Measurements from ENCODE around the gene ATR.
"Not testable (repeated sequence)": the region's sequence is repeated elsewhere in the genome, so short reads cannot be mapped to it uniquely, and the experiment has no call there.

Gene ATR

GRCh38 chr3:142595951-142596725 lies 17.6 kb upstream of the ATR start, which contains the start of gene PLS1:
TSS of gene PLS1 (plus strand) at chr3:142596393. CDS start at chr3:142664238, 67,845 bp downstream.
- peak within 1 kb of the TSS; percentile 67 for H3K27ac ChIP-seq (ENCODE audit: low read depth, low read length)
- peaks cover 9 to 15% of the 10 kb centered on the region in 2 donors for H3K4me1 ChIP-seq (ENCODE audit: control insufficient read depth in 1 of 2, insufficient read depth in 2 of 2, low read length in 2 of 2)
- no peaks in the 10 kb centered on the region for H3K27me3 ChIP-seq (ENCODE audit: control insufficient read depth in 1 of 2, insufficient read depth in 2 of 2, low read length in 2 of 2)
- no peaks in the 10 kb centered on the region for H3K9me3 ChIP-seq (ENCODE audit: control insufficient read depth in 1 of 2, low read length in 2 of 2)
- H3K9ac ChIP-seq (ENCODE audit: low read depth in 1 of 2, low read length in 2 of 2): peak within 1 kb of the TSS; percentile 68 to 86
- peak within 1 kb of the TSS; percentile 82 to 93 for H3K4me3 ChIP-seq (ENCODE audit: low read depth in 1 of 2, low read length in 2 of 2)
- H3K36me3 ChIP-seq (ENCODE audit: control insufficient read depth in 1 of 2, insufficient read depth in 2 of 2, low read length in 2 of 2): no peaks in the 10 kb centered on the region

GRCh38 chr3:142595581-142595950 lies 17.0 kb upstream of the ATR start:
- Histone ChIP-seq H3K27ac (ENCODE audit: low read depth, low read length) (peak overlapping the region; percentile 67), H3K4me1 (ENCODE audit: control insufficient read depth in 1 of 2, insufficient read depth in 2 of 2, low read length in 2 of 2) (peaks cover 9 to 14% of the 10 kb centered on the region in 2 donors), H3K27me3 (ENCODE audit: control insufficient read depth in 1 of 2, insufficient read depth in 2 of 2, low read length in 2 of 2) (no peaks in the 10 kb centered on the region), H3K36me3 (ENCODE audit: control insufficient read depth in 1 of 2, insufficient read depth in 2 of 2, low read length in 2 of 2) (no peaks in the 10 kb centered on the region), H3K9ac (ENCODE audit: low read depth in 1 of 2, low read length in 2 of 2) (peak overlapping the region; percentile 68 to 86), H3K9me3 (ENCODE audit: control insufficient read depth in 1 of 2, low read length in 2 of 2) (no peaks in the 10 kb centered on the region), H3K4me3 (ENCODE audit: low read depth in 1 of 2, low read length in 2 of 2) (peak overlapping the region; percentile 82 to 93)

GRCh38 chr3:142595141-142595540 lies 16.6 kb upstream of the ATR start:
- no peak overlapping the region for H3K27ac ChIP-seq (ENCODE audit: low read depth, low read length)
- no peaks in the 10 kb centered on the region for H3K9me3 ChIP-seq (ENCODE audit: control insufficient read depth in 1 of 2, low read length in 2 of 2)
- H3K4me1 ChIP-seq (ENCODE audit: control insufficient read depth in 1 of 2, insufficient read depth in 2 of 2, low read length in 2 of 2): peaks cover 4 to 10% of the 10 kb centered on the region in 2 donors
- H3K36me3 ChIP-seq (ENCODE audit: control insufficient read depth in 1 of 2, insufficient read depth in 2 of 2, low read length in 2 of 2): no peaks in the 10 kb centered on the region
- H3K27me3 ChIP-seq (ENCODE audit: control insufficient read depth in 1 of 2, insufficient read depth in 2 of 2, low read length in 2 of 2): no peaks in the 10 kb centered on the region
- H3K4me3 ChIP-seq (ENCODE audit: low read depth in 1 of 2, low read length in 2 of 2): peak overlapping the region in 1 of 2 donors; percentile 93
- H3K9ac ChIP-seq (ENCODE audit: low read depth in 1 of 2, low read length in 2 of 2): peak overlapping the region in 1 of 2 donors; percentile 86

- not testable (repeated sequence) for H3K9ac ChIP-seq (ENCODE audit: low read depth in 1 of 2, low read length in 2 of 2); H3K27ac ChIP-seq (ENCODE audit: low read depth, low read length); H3K4me1 ChIP-seq (ENCODE audit: control insufficient read depth in 1 of 2, insufficient read depth in 2 of 2, low read length in 2 of 2); H3K27me3 ChIP-seq (ENCODE audit: control insufficient read depth in 1 of 2, insufficient read depth in 2 of 2, low read length in 2 of 2); H3K4me3 ChIP-seq (ENCODE audit: low read depth in 1 of 2, low read length in 2 of 2); H3K9me3 ChIP-seq (ENCODE audit: control insufficient read depth in 1 of 2, low read length in 2 of 2); H3K36me3 ChIP-seq (ENCODE audit: control insufficient read depth in 1 of 2, insufficient read depth in 2 of 2, low read length in 2 of 2)
Observed at GRCh38 chr3:142592268-142592667, 13.7 kb upstream of the ATR start.

- no peak overlapping the region for H3K4me3 ChIP-seq (ENCODE audit: low read depth in 1 of 2, low read length in 2 of 2)
- H3K4me1 ChIP-seq (ENCODE audit: control insufficient read depth in 1 of 2, insufficient read depth in 2 of 2, low read length in 2 of 2): no peaks in the 10 kb centered on the region
- no peak overlapping the region for H3K9ac ChIP-seq (ENCODE audit: low read depth in 1 of 2, low read length in 2 of 2)
- H3K36me3 ChIP-seq (ENCODE audit: control insufficient read depth in 1 of 2, insufficient read depth in 2 of 2, low read length in 2 of 2): no peaks in the 10 kb centered on the region
- no peaks in the 10 kb centered on the region for H3K27me3 ChIP-seq (ENCODE audit: control insufficient read depth in 1 of 2, insufficient read depth in 2 of 2, low read length in 2 of 2)
- no peak overlapping the region for H3K27ac ChIP-seq (ENCODE audit: low read depth, low read length)
- H3K9me3 ChIP-seq (ENCODE audit: control insufficient read depth in 1 of 2, low read length in 2 of 2): no peaks in the 10 kb centered on the region
Observed at GRCh38 chr3:142588703-142589102, 10.2 kb upstream of the ATR start.

GRCh38 chr3:142586803-142587406 lies 8.4 kb upstream of the ATR start:
- no peak overlapping the region for H3K27ac ChIP-seq (ENCODE audit: low read depth, low read length)
- H3K4me3 ChIP-seq (ENCODE audit: low read depth in 1 of 2, low read length in 2 of 2): no peak overlapping the region
- H3K27me3 ChIP-seq (ENCODE audit: control insufficient read depth in 1 of 2, insufficient read depth in 2 of 2, low read length in 2 of 2): no peaks in the 10 kb centered on the region

GRCh38 chr3:142581070-142581469 lies 2.5 kb upstream of the ATR start:
- not testable (repeated sequence) for H3K9ac ChIP-seq (ENCODE audit: low read depth in 1 of 2, low read length in 2 of 2); H3K4me3 ChIP-seq (ENCODE audit: low read depth in 1 of 2, low read length in 2 of 2); H3K27ac ChIP-seq (ENCODE audit: low read depth, low read length); H3K27me3 ChIP-seq (ENCODE audit: control insufficient read depth in 1 of 2, insufficient read depth in 2 of 2, low read length in 2 of 2); H3K9me3 ChIP-seq (ENCODE audit: control insufficient read depth in 1 of 2, low read length in 2 of 2); H3K36me3 ChIP-seq (ENCODE audit: control insufficient read depth in 1 of 2, insufficient read depth in 2 of 2, low read length in 2 of 2)
- peaks cover 21 to 23% of the 10 kb centered on the region in 2 donors for H3K4me1 ChIP-seq (ENCODE audit: control insufficient read depth in 1 of 2, insufficient read depth in 2 of 2, low read length in 2 of 2)

More at GRCh38 chr3:142586803-142587406, 8.4 kb upstream of the ATR start:
- Histone ChIP-seq H3K36me3 (ENCODE audit: control insufficient read depth in 1 of 2, insufficient read depth in 2 of 2, low read length in 2 of 2) (no peaks in the 10 kb centered on the region), H3K9ac (ENCODE audit: low read depth in 1 of 2, low read length in 2 of 2) (no peak overlapping the region), H3K4me1 (ENCODE audit: control insufficient read depth in 1 of 2, insufficient read depth in 2 of 2, low read length in 2 of 2) (no peaks in the 10 kb centered on the region), H3K9me3 (ENCODE audit: control insufficient read depth in 1 of 2, low read length in 2 of 2) (no peaks in the 10 kb centered on the region)

GRCh38 chr3:142580061-142580423 lies 1.5 kb upstream of the ATR start:
- H3K9me3 ChIP-seq (ENCODE audit: control insufficient read depth in 1 of 2, low read length in 2 of 2): no peaks in the 10 kb centered on the region
- peaks cover 23 to 28% of the 10 kb centered on the region in 2 donors for H3K4me1 ChIP-seq (ENCODE audit: control insufficient read depth in 1 of 2, insufficient read depth in 2 of 2, low read length in 2 of 2)
- no peak overlapping the region for H3K9ac ChIP-seq (ENCODE audit: low read depth in 1 of 2, low read length in 2 of 2)
- no peak overlapping the region for H3K27ac ChIP-seq (ENCODE audit: low read depth, low read length)
- no peaks in the 10 kb centered on the region for H3K27me3 ChIP-seq (ENCODE audit: control insufficient read depth in 1 of 2, insufficient read depth in 2 of 2, low read length in 2 of 2)
- H3K4me3 ChIP-seq (ENCODE audit: low read depth in 1 of 2, low read length in 2 of 2): no peak overlapping the region
- no peaks in the 10 kb centered on the region for H3K36me3 ChIP-seq (ENCODE audit: control insufficient read depth in 1 of 2, insufficient read depth in 2 of 2, low read length in 2 of 2)

- Histone ChIP-seq H3K9ac (ENCODE audit: low read depth in 1 of 2, low read length in 2 of 2) (peak overlapping the region; percentile 91), H3K4me1 (ENCODE audit: control insufficient read depth in 1 of 2, insufficient read depth in 2 of 2, low read length in 2 of 2) (peaks cover 28 to 31% of the 10 kb centered on the region in 2 donors), H3K27me3 (ENCODE audit: control insufficient read depth in 1 of 2, insufficient read depth in 2 of 2, low read length in 2 of 2) (no peaks in the 10 kb centered on the region), H3K36me3 (ENCODE audit: control insufficient read depth in 1 of 2, insufficient read depth in 2 of 2, low read length in 2 of 2) (no peaks in the 10 kb centered on the region), H3K4me3 (ENCODE audit: low read depth in 1 of 2, low read length in 2 of 2) (peak overlapping the region; percentile 99), H3K9me3 (ENCODE audit: control insufficient read depth in 1 of 2, low read length in 2 of 2) (no peaks in the 10 kb centered on the region), H3K27ac (ENCODE audit: low read depth, low read length) (peak overlapping the region; percentile 80)
Observed at GRCh38 chr3:142577696-142578328, 721 bp downstream of the ATR start.

- Histone ChIP-seq H3K9ac (ENCODE audit: low read depth in 1 of 2, low read length in 2 of 2) (no peak overlapping the region), H3K4me3 (ENCODE audit: low read depth in 1 of 2, low read length in 2 of 2) (peak overlapping the region in 1 of 2 donors; percentile 99), H3K36me3 (ENCODE audit: control insufficient read depth in 1 of 2, insufficient read depth in 2 of 2, low read length in 2 of 2) (no peaks in the 10 kb centered on the region)
Observed at GRCh38 chr3:142576792-142577191, 1.7 kb downstream of the ATR start.

More at GRCh38 chr3:142576792-142577191, 1.7 kb downstream of the ATR start:
- no peaks in the 10 kb centered on the region for H3K9me3 ChIP-seq (ENCODE audit: control insufficient read depth in 1 of 2, low read length in 2 of 2)
- no peaks in the 10 kb centered on the region for H3K27me3 ChIP-seq (ENCODE audit: control insufficient read depth in 1 of 2, insufficient read depth in 2 of 2, low read length in 2 of 2)
- peaks cover 28 to 31% of the 10 kb centered on the region in 2 donors for H3K4me1 ChIP-seq (ENCODE audit: control insufficient read depth in 1 of 2, insufficient read depth in 2 of 2, low read length in 2 of 2)
- no peak overlapping the region for H3K27ac ChIP-seq (ENCODE audit: low read depth, low read length)

Data from duodenal mucosa (tissue), 2 donors.